CD4-positive, alpha-beta memory T cell (primary cell): ENCODE measurements around the gene TH. TPM values are rescaled to one million over a fixed set of nuclear protein-coding genes. Genes with fewer than 3 reads are reported as not detected.
A peak's percentile ranks its signal among the peaks of the same experiment; 100 is the strongest.

Source experiments
- CTCF ChIA-PET: fragments of 350-600 bp; sonication (Branson Sonifier 250); formaldehyde crosslinking; loops from one replicate; lab custom pipeline; 2021; ENCODE audit warnings: inconsistent platforms; ENCODE audit not compliant: partially characterized antibody; lab: Charles Lee
- POLR2A ChIA-PET: fragments of 350-600 bp; sonication (Branson Sonifier 250); formaldehyde crosslinking; loops from one replicate; lab custom pipeline; 2021; ENCODE audit not compliant: partially characterized antibody; lab: Charles Lee
- DNase-seq, 5 donors: peaks; one replicate each; pipeline versions ENCODE4 v3.0.0 to v3.0.0-alpha.2; 2020 to 2022; ENCODE audit warnings: mixed read lengths in 1 of 5
- H3K27ac ChIP-seq: one replicate; pipeline ENCODE4 v1.7.0; 2013; ENCODE audit warnings: low read depth, low read length
- H3K27me3 ChIP-seq: 2 replicates; pipeline ENCODE4 v1.7.0; 2013; ENCODE audit warnings: mild to moderate bottlenecking, low read length, moderate library complexity; ENCODE audit not compliant: insufficient read depth
- H3K36me3 ChIP-seq: 2 replicates; pipeline ENCODE4 v1.7.0; 2013; ENCODE audit warnings: mild to moderate bottlenecking, low read length, moderate library complexity; ENCODE audit not compliant: insufficient read depth
- H3K4me1 ChIP-seq: 2 replicates; pipeline ENCODE4 v1.7.0; 2013; ENCODE audit warnings: mild to moderate bottlenecking, low read length, moderate library complexity; ENCODE audit not compliant: insufficient read depth
- H3K4me3 ChIP-seq, 2 donors: one replicate each; pipeline ENCODE4 v1.7.0; 2013; ENCODE audit warnings: low read length in 2 of 2, mild to moderate bottlenecking in 1 of 2
- H3K9me3 ChIP-seq, 2 donors: one replicate each; pipeline ENCODE4 v1.7.0; 2013; ENCODE audit warnings: low read length in 2 of 2, control low read depth in 1 of 2; ENCODE audit not compliant: control insufficient read depth in 1 of 2
- H3K27ac Mint-ChIP-seq, 7 donors: one replicate each; pipeline ENCODE4 v1.8.0; 2020 to 2021; ENCODE audit warnings: mixed read lengths in 7 of 7, mild to moderate bottlenecking in 6 of 7, inconsistent platforms in 3 of 7, moderate library complexity in 3 of 7
- H3K27me3 Mint-ChIP-seq, 2 donors: one replicate each; pipeline ENCODE4 v1.8.0; 2020 to 2021; ENCODE audit warnings: mixed read lengths in 2 of 2
- H3K36me3 Mint-ChIP-seq, 2 donors: one replicate each; pipeline ENCODE4 v1.8.0; 2020 to 2021; ENCODE audit warnings: mixed read lengths in 2 of 2, inconsistent platforms in 1 of 2, mild to moderate bottlenecking in 1 of 2
- H3K4me1 Mint-ChIP-seq, 4 donors: one replicate each; pipeline ENCODE4 v1.8.0; 2020 to 2021; ENCODE audit warnings: mixed read lengths in 4 of 4, mild to moderate bottlenecking in 1 of 4
- H3K4me3 Mint-ChIP-seq, 8 donors: one replicate each; pipeline ENCODE4 v1.8.0; 2020 to 2021; ENCODE audit warnings: mixed read lengths in 8 of 8, mild to moderate bottlenecking in 7 of 8, moderate library complexity in 6 of 8, inconsistent platforms in 3 of 8
- H3K9me3 Mint-ChIP-seq, 8 donors: one replicate each; pipeline ENCODE4 v1.8.0; 2020 to 2021; ENCODE audit warnings: mixed read lengths in 8 of 8, mild to moderate bottlenecking in 5 of 8, inconsistent platforms in 3 of 8, moderate library complexity in 1 of 8
- intact Hi-C: fragments of 100-400 bp; cut with micrococcal nuclease; formaldehyde crosslinking; loops from one replicate; pipeline ENCODE4 v1.15.1; 2023
- polyA plus RNA-seq, 2 donors: library from polyadenylated mRNA; unstranded; fragments of 300-500 nt; fragmentation: Illumina TruSeq; gene quantifications; one replicate each; pipeline ENCODE4 v1.2.3, GENCODE V29; 2021
- total RNA-seq, 2 experiments: library from RNA; stranded (reverse); gene quantifications; one replicate each; pipeline ENCODE4 v1.2.3, GENCODE V29; 2021

Gene TH
- total and polyA plus RNA-seq, 4 experiments from 2014 or later = not detected

DNA sequence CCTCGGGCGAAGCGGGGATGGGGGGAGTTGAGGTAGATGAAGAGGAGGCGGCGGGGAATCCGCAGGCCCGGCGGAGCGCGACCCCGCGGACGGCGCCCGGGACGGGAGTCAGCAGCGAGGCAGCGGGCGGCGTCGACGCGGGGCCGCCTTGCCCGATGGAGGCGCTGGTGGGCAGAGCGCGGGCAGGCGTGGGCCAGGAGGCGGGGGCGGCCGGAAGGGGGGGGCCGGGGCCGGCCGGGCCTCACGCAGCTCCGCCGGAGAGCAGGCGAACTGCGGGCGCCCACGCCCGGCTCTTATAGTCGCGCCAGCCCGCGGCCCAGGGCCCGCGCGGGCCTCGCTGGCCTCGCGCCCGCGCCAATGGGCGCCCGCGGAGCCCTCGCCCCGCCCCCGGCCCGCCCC lies 32.5 kb downstream of the TH start, which contains the start of gene IGF2:
TSS of gene IGF2 (minus strand) at position 267 of the 399 bp plus-strand sequence. CDS start 3,866 bp downstream, outside the sequence.
- ChIA-PET POLR2A (no interaction called here), CTCF (no interaction called here)
- Mint-ChIP-seq H3K9me3 (peaks cover 0 to 6% (median 0%) of the 10 kb centered on the region in 8 donors), H3K36me3 (no peaks in the 10 kb centered on the region), H3K27me3 (peaks cover 38 to 42% of the 10 kb centered on the region in 2 donors), H3K27ac (peak within 1 kb of the TSS in 1 of 7 donors; percentile 24), H3K4me3 (peak within 1 kb of the TSS; percentile 76 to 92 (median 86)), H3K4me1 (peaks cover 0 to 25% (median 5%) of the 10 kb centered on the region in 4 donors)
- Histone ChIP-seq H3K27me3 (peaks cover 27% of the 10 kb centered on the region), H3K9me3 (no peaks in the 10 kb centered on the region), H3K4me3 (no peak within 1 kb of the TSS), H3K4me1 (peaks cover 20% of the 10 kb centered on the region), H3K36me3 (no peaks in the 10 kb centered on the region), H3K27ac (no peak within 1 kb of the TSS)
- intact Hi-C loops = no loop called here
- DNase-seq = peak in 1 of 5 donors; percentile 11

DNA sequence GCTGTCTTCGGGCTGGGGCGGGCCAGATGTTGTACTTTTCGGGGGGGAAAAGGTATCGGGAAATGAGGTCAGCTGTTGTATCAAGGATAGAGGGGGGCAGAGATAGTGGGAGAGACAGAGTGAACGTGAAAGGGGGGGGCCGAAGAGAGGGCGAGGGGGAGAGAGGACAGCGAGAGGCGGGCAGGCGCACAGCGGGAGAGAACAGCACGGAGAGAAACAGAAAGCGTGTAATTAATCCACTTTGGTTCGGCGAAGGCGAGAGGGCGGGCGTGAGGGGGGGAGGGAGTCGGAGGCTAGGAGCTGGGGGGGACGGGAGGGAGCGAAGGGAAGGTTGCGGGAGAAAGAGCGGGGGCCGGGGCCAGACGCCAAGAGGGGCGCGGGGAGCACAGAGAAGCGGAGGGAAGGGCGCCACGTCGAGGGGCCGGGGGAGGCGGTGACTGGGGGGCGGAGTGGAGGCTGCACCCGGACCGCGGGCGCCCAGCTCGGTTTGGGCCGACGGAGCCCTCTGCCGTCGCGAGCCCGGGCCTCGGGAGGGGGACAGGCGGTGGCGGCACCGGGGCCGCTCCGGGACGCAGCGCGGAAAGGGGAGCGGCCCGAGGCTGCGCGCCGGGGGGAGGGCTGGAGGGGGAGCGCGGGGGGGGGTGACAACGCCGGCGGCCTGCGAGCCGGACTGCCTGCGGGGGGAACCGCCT lies 33.0 kb downstream of the TH start:
- no peak overlapping the region for H3K4me3 ChIP-seq
- ChIA-PET CTCF (no interaction called here), POLR2A (no interaction called here)
- intact Hi-C loops = no loop called here
- Mint-ChIP-seq H3K27ac (peak overlapping the region in 1 of 7 donors; percentile 24), H3K36me3 (no peaks in the 10 kb centered on the region), H3K9me3 (peaks cover 0 to 6% (median 0%) of the 10 kb centered on the region in 8 donors), H3K27me3 (peaks cover 38 to 42% of the 10 kb centered on the region in 2 donors), H3K4me1 (peaks cover 0 to 25% (median 4%) of the 10 kb centered on the region in 4 donors), H3K4me3 (peak overlapping the region; percentile 76 to 92 (median 86))
- peaks cover 27% of the 10 kb centered on the region for H3K27me3 ChIP-seq
- peak in 1 of 5 donors; percentile 9 for DNase-seq
- no peaks in the 10 kb centered on the region for H3K36me3 ChIP-seq
- H3K9me3 ChIP-seq = no peaks in the 10 kb centered on the region
- no peak overlapping the region for H3K27ac ChIP-seq
- peaks cover 15% of the 10 kb centered on the region for H3K4me1 ChIP-seq

DNA sequence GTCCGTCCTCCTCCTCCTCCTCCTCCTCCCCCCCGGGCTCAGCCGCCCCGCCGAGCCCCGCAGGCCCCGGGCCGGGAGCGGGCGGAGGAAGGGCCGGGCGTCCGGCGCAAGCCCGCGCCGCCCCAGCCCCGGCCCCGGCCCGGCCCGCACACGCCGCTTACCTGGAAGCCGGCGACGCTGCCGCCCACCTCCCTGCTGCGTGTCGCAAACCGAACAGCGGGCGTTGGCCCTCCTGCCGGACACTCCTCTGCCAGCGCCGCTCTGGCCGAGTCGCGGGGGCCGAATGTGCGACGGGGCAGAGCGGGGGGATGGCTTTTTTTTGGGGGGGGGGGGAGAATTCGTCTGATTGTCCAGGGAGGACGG lies 33.6 kb downstream of the TH start:
- no peak overlapping the region for H3K4me3 ChIP-seq

DNA sequence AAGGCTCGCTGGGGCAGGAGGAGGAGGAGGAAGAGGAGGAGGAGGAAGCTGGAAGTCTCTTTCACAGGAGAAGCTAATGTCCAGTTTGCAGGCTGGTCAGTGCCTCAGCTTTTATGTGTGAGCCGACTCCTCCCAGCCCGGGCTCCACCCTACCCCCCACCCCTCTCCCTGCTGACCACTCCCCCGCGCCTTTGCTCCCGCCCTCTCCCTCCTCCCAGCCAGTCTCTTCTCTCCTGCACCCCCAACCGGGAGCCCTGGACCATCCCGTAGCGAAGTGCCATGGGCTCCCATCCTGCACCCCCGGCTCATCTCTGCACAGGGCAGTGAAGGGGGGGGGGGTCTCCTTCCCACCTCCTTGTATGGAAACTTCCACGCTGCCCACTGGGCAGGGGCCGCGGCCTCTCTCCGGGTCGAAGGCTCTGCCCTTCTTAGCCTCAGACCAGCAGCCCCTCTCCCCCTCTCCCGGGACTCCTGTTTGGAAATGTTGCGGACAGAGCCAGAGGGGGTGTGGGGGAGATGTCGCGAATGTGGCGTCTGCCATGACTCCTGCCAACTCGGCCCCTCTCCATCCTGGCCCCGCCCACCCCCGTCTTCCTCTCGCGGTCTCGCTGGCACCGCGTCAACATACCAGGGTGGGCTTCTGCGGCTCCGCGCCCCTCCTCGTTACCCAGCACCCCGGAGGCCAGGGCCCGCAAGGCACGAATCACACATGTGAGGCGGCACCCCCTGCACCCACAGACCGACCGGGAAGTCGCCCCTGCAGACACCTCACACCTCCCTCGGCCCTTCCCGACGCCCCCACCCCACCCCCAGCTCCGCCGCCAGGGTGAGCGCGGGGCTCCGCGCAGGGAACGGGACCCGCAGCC lies 34.2 kb downstream of the TH start:
- Histone ChIP-seq H3K36me3 (no peaks in the 10 kb centered on the region), H3K27ac (no peak overlapping the region), H3K4me3 (no peak overlapping the region), H3K9me3 (no peaks in the 10 kb centered on the region), H3K27me3 (peaks cover 21% of the 10 kb centered on the region), H3K4me1 (peaks cover 14% of the 10 kb centered on the region)
- peaks cover 36 to 38% of the 10 kb centered on the region in 2 donors for H3K27me3 Mint-ChIP-seq
- POLR2A ChIA-PET = no interaction called here
- H3K9me3 Mint-ChIP-seq = peaks cover 0 to 5% (median 0%) of the 10 kb centered on the region in 8 donors
- CTCF ChIA-PET = interaction anchor here (3.0 kb wide), 1 partner anchor 14 kb away, joined by 8 read pairs; no protein-coding TSS in a partner anchor
- H3K27ac Mint-ChIP-seq = no peak overlapping the region
- H3K4me1 Mint-ChIP-seq = peaks cover 0 to 17% (median 3%) of the 10 kb centered on the region in 4 donors
- no peak for DNase-seq
- intact Hi-C loops = no loop called here
- H3K36me3 Mint-ChIP-seq = no peaks in the 10 kb centered on the region
- peak overlapping the region in 7 of 8 donors; percentile 22 to 64 (median 48) for H3K4me3 Mint-ChIP-seq

More for the DNA sequence above, 33.6 kb downstream of the TH start:
- ChIA-PET POLR2A (no interaction called here), CTCF (no interaction called here)
- H3K4me1 Mint-ChIP-seq = peaks cover 0 to 24% (median 4%) of the 10 kb centered on the region in 4 donors
- H3K4me1 ChIP-seq = peaks cover 14% of the 10 kb centered on the region
- no peaks in the 10 kb centered on the region for H3K36me3 ChIP-seq
- H3K27ac ChIP-seq = no peak overlapping the region
- peak overlapping the region; percentile 76 to 92 (median 86) for H3K4me3 Mint-ChIP-seq
- no peaks in the 10 kb centered on the region for H3K36me3 Mint-ChIP-seq
- peaks cover 0 to 5% (median 0%) of the 10 kb centered on the region in 8 donors for H3K9me3 Mint-ChIP-seq
- H3K27ac Mint-ChIP-seq = no peak overlapping the region
- peaks cover 39 to 44% of the 10 kb centered on the region in 2 donors for H3K27me3 Mint-ChIP-seq
- H3K9me3 ChIP-seq = no peaks in the 10 kb centered on the region
- peaks cover 27% of the 10 kb centered on the region for H3K27me3 ChIP-seq
- intact Hi-C loops = no loop called here
- DNase-seq = no peak

- Mint-ChIP-seq H3K4me1 (peaks cover 0 to 15% (median 3%) of the 10 kb centered on the region in 4 donors), H3K4me3 (peak overlapping the region in 4 of 8 donors; percentile 10 to 64 (median 17)), H3K36me3 (no peaks in the 10 kb centered on the region), H3K27ac (no peak overlapping the region), H3K9me3 (peaks cover 0 to 5% (median 0%) of the 10 kb centered on the region in 8 donors), H3K27me3 (peaks cover 32 to 33% of the 10 kb centered on the region in 2 donors)
- Histone ChIP-seq H3K4me1 (peaks cover 14% of the 10 kb centered on the region), H3K36me3 (no peaks in the 10 kb centered on the region), H3K4me3 (no peak overlapping the region), H3K27me3 (peaks cover 19% of the 10 kb centered on the region), H3K9me3 (no peaks in the 10 kb centered on the region), H3K27ac (no peak overlapping the region)
- DNase-seq = no peak
- CTCF ChIA-PET = interaction anchor here (3.0 kb wide), 1 partner anchor 14 kb away, joined by 8 read pairs; no protein-coding TSS in a partner anchor
- intact Hi-C loops = no loop called here
- POLR2A ChIA-PET = no interaction called here
Observed at GRCh38 chr11:2136952-2137201, 34.7 kb downstream of the TH start.

DNA sequence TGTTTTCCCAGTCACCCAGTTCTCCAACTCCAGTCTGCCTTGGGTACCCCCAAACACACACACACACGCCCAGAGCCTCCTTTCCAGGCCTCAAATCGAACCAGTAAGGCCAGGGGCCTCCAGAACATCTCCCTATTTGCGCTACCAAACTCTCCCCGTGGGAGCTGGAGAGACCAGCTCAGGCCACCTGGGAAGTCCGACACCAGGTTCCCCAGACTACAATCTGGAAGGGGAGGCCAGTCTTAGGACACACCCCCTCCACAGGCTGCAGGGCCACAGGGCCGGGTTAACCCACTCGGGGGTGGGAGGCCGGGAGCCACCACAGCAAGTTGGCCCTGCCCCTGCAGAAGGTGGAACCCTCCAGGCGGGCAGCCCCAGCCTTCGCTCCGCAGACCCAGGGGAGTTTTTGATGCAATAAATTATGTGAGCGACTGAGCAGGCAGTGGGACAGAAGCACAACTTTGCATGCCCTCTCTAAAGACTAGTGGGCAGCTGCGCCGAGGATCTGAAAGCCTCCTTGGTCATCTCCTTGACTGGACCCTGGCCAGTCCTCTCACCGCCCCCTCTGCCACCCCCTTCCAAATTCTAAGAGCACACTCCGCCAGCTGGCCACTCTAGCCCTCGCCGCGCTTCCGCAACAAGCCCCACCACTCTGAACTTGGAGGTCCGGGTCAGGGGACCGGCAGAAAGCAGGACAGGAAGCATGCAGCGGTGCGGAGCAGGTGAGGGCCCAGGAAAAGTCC lies 35.2 kb downstream of the TH start:
- H3K36me3 ChIP-seq = no peaks in the 10 kb centered on the region

More for the DNA sequence above, 35.2 kb downstream of the TH start:
- Histone ChIP-seq H3K9me3 (no peaks in the 10 kb centered on the region), H3K4me1 (peaks cover 14% of the 10 kb centered on the region), H3K27ac (no peak overlapping the region), H3K27me3 (peaks cover 18% of the 10 kb centered on the region), H3K4me3 (no peak overlapping the region)
- CTCF ChIA-PET = interaction anchor here (3.0 kb wide), 1 partner anchor 15 kb away, joined by 8 read pairs; no protein-coding TSS in a partner anchor
- Mint-ChIP-seq H3K36me3 (no peaks in the 10 kb centered on the region), H3K4me3 (peak overlapping the region in 5 of 8 donors; percentile 13 to 52 (median 30)), H3K9me3 (peaks cover 0 to 4% (median 0%) of the 10 kb centered on the region in 8 donors), H3K27ac (no peak overlapping the region), H3K27me3 (peaks cover 30 to 35% of the 10 kb centered on the region in 2 donors), H3K4me1 (peaks cover 0 to 15% (median 3%) of the 10 kb centered on the region in 4 donors)
- intact Hi-C loops = no loop called here
- no peak for DNase-seq
- POLR2A ChIA-PET = no interaction called here
